Measurements from ENCODE around the gene SLC25A19.

DNA sequence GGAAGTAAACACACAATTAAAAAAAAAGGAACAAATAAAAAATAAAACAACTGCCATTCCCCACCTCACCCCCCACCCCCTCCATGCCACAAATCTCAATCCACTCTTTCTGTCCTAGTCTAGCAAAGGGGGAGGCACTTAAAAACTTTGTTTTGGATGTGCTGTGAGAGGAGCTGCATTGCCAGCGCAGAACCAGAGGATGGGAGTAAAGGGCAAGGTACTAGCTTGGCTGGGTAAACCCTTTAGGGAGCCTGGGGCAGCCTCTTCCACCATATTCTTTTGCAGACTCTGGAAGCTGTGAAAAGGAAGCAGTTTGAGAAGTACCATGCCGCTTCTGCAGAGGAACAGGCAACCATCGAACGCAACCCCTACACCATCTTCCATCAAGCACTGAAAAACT lies 26.2 kb downstream of the SLC25A19 start:
- TF ChIP-seq POLR2AphosphoS5 (IDR thresholded peaks at IDR 0.05; ENCODE audit: low read depth, low read length) (no peak), TAF1 (IDR thresholded peaks at IDR 0.05; ENCODE audit: borderline replicate concordance, insufficient read depth, low read length) (no peak), SIN3A (IDR thresholded peaks at IDR 0.05; ENCODE audit: borderline replicate concordance, insufficient read depth, low read length) (no peak), FOXP2 (optimal IDR thresholded peaks at IDR 0.05; ENCODE audit: borderline replicate concordance, extremely low read depth, extremely low read length, insufficient read depth) (no peak)
- TF ChIP-seq, protein P1, sequence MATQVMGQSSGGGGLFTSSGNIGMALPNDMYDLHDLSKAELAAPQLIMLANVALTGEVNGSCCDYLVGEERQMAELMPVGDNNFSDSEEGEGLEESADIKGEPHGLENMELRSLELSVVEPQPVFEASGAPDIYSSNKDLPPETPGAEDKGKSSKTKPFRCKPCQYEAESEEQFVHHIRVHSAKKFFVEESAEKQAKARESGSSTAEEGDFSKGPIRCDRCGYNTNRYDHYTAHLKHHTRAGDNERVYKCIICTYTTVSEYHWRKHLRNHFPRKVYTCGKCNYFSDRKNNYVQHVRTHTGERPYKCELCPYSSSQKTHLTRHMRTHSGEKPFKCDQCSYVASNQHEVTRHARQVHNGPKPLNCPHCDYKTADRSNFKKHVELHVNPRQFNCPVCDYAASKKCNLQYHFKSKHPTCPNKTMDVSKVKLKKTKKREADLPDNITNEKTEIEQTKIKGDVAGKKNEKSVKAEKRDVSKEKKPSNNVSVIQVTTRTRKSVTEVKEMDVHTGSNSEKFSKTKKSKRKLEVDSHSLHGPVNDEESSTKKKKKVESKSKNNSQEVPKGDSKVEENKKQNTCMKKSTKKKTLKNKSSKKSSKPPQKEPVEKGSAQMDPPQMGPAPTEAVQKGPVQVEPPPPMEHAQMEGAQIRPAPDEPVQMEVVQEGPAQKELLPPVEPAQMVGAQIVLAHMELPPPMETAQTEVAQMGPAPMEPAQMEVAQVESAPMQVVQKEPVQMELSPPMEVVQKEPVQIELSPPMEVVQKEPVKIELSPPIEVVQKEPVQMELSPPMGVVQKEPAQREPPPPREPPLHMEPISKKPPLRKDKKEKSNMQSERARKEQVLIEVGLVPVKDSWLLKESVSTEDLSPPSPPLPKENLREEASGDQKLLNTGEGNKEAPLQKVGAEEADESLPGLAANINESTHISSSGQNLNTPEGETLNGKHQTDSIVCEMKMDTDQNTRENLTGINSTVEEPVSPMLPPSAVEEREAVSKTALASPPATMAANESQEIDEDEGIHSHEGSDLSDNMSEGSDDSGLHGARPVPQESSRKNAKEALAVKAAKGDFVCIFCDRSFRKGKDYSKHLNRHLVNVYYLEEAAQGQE (IDR thresholded peaks at IDR 0.05; ENCODE audit: insufficient read depth in 1 of 2, low read depth in 2 of 2, low read length in 2 of 2): no peak

Measured in PFSK-1 (cell line).